Measurements from ENCODE around the gene PTPRA.
"Not testable (repeated sequence)": the region's sequence is repeated elsewhere in the genome, so short reads cannot be mapped to it uniquely, and the experiment has no call there.

PTPRA gene

DNA sequence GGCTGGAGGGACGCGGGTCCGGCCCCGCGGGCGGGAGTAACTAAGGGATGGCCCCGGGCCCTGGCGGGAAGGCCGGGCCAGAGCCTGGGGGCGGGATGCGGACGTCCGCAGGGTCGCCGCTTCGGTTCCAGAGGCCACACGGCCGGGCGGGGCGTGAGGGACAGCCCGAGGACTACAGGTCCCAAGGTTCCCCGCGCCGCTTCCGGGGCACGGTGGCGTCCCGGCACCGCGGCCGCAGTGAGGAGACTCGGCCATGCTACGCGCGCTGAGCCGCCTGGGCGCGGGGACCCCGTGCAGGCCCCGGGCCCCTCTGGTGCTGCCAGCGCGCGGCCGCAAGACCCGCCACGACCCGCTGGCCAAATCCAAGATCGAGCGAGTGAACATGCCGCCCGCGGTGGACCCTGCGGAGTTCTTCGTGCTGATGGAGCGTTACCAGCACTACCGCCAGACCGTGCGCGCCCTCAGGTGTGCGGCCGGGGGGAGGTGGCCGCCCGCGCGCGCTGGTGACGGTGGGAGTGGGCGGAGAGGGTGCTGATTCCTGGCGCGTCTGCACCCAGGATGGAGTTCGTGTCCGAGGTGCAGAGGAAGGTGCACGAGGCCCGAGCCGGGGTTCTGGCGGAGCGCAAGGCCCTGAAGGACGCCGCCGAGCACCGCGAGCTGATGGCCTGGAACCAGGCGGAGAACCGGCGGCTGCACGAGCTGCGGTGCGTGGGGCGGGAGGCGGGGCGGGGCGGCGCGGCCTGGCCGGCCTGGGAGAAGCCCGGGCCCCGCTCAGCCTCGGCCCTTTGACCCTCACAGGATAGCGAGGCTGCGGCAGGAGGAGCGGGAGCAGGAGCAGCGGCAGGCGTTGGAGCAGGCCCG is 172.8 kb downstream of the PTPRA start, which contains the start of gene MRPS26:
TSS of gene MRPS26 (plus strand) at position 237 of the 861 bp plus-strand sequence. CDS start at position 254, 17 bp downstream.
- peak; percentile 77 for DNase-seq

DNA sequence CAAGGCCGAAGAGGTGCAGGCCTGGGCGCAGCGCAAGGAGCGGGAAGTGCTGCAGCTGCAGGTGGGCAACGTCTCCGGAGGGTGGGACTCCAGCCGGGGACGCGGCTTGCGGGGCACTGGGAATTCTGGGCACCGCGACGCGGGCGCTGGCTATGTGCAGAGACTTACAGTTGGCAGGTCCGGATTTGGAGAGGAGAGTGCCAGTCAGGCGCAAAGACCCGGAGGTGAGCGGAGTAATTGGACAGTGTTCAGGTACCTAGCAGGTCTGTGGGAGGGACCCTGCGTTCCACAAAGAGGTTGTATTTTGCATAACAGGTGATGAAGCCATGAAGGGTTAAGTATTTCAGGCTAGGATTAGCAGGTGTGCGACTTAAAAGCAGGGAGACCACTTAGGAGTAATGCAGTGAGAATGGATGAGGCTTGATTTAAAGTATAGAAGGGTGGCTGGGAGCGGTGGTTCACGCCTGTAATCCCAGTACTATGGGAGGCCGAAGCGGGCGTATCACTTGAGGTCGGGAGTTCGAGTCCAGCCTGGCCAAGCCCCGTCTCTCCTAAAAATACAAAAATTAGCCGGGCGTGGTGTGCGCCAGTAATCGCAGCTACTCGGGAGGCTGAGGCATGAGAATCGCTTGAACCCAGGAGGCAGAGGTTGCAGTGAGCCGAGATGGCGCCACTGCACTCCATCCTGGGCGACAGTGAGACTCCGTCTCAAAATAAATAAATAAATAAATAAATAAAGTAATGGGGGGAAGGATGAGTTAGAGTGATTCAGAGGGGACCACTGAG is 173.6 kb downstream of the PTPRA start:
- DNase-seq, result no peak

GRCh38 chr20:3047486-3048419 is 174.5 kb downstream of the PTPRA start:
- DNase-seq, result no peak

GRCh38 chr20:3051385-3052019 is 178.2 kb downstream of the PTPRA start:
- no peak for DNase-seq

- no peak for DNase-seq
Observed at GRCh38 chr20:3059489-3059888, 186.2 kb downstream of the PTPRA start.

DNA sequence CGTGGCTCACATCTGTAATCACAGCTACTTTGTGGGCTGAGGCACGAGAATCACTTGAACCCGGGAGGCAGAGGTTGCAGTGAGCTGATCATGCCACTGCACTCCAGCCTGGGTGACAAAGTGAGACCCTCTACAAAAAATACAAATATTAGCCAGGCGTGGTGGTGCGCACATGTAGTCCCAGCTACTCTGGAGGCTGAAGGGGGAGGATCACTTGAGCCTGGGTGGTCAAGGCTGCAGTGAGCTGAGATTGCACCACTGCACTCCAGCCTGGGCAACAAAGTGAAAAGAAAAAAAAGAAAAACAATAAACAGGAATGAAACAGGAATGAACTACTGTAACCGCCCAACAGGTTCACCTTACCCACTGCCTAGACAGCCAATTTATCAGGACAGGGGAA is 190.8 kb downstream of the PTPRA start:
- not testable (repeated sequence) for DNase-seq

DNA sequence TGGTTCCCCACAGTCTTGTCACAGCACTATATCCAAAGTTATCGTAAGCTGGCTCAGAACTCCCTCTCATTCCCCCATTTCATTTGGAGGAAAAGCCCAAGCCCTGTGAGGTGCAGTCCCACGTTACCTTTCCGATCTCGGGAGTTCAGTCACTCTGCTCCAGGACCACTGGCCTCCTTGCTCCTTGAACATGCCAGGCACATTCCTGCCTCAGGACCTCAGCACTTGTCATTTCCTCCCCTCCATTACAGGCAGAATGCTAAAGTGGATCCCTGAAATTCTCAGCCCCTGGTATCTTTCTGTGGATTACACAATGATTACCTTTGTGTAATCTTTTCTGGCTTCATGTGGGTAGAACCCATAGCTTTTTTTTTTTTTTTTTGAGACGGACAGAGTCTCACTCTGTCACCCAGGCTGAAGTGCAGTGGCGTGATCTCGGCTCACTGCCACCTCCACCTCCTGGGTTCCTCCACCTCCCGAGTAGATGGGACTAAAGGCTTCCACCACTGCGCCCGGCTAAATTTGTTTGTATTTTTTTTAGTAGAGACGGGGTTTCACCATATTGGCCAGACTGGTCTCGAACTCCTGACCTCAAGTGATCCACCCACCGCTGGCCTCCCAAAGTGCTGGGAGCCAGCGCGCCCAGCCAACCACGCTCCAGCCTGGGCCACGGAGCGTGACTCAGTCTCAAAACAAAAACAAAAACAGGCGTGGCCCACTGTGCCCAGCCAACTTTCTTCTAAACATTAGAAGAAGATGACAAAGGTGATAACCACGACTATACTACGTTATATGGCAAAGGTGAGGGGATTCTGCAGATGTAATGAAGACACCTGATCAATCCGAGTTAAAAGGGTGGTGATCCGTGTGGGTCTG is 194.1 kb downstream of the PTPRA start:
- no peak for DNase-seq

DNA sequence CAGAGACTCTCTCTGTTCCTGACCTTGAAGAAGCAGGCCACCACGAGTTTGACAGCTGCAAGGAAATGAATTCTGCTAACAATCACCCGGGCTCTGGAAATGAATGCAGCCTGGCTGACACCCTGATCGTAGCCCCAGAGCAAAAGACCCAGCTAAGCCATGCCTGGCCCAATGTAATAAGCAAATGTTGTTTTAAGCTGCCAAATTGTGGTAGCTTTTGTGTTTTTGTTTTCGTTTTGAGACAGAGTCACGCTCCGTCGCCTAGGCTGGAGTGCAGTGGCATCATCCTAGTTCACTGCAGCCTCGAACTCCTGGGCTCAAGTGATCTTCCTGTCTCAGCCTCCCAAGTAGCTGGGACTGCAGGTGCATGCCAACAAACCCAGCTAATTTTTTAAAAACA is 194.8 kb downstream of the PTPRA start:
- no peak for DNase-seq

GRCh38 chr20:3068986-3069900 is 196.0 kb downstream of the PTPRA start:
- peak; percentile 44 for DNase-seq

DNA sequence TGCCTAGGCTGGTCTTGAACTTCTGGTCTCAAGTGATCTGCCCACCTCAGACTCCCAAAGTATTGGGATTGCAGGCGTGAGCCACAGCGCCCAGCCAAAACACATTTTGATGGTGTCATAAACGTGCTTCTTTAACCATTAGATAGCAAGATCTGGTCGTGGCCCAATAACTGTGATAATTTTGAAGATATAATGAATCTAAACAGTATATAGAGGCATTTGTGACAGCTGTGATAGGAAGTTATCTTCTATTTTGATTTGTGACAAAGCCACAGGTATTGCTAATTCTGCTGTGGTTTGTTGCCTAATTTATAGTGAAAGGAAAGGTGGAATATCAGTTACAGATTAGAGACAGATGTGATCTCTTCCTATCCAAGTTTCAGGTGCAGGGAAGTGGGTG is 197.4 kb downstream of the PTPRA start:
- no peak for DNase-seq

GRCh38 chr20:3071266-3071609 is 198.0 kb downstream of the PTPRA start:
- no peak for DNase-seq

GRCh38 chr20:3071610-3072529 is 198.6 kb downstream of the PTPRA start, which contains the start of gene OXT:
OXT (plus strand) TSS chr20:3071620; CDS start chr20:3071656, 36 bp downstream.
- DNase-seq, result peak; percentile 81

DNA sequence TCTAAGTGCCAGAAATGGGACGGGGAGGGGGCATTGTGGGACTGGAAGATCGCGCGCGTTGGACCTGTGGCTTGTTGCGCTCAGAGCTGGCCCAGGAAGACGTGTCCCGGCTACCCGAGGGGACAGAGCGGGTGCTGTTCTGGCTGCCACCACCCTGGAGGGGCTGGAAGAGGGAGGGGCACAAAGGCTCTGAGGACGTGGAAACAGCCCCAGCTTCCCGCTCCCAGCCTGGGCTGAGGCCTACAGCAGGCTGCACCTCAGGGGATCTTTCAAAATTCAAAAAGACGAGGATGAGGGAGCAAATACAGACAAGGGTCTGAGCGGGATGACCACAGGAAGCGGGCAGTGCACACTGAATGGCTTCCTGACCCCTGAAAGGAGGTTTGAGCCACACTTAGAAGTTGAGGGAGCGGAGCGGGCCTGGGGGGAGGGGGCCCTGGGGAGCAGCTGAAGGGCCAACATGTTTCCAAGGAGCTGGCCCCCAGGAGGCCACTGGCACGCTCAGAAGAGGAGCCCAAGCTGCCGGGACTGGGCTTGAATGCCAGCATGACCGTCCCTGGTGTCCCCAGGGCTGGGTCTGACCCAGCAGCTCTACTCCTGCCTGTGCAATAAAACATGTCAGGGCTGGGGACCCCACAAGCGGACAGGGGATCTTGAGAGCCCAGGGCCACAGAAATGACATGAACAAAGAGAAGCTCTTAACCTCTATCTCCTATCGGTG is 199.4 kb downstream of the PTPRA start:
- DNase-seq, result no peak

DNA sequence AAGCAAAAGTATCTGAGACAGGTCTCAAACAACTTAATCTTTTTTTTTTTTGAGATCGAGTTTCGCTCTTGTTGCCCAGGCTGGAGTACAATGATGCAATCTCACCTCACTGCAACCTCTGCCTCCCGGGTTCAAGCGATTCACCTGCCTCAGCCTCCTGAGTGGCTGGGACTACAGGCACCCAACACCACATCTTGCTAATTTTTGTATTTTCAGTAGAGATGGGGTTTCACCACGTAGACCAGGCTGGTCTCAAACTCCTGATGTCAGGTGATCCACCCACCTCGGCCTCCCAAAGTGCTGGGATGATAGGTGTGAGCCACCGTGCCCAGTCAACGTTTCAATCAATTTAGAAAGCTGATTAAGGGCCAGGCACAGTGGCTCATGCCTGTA is 200.0 kb downstream of the PTPRA start:
- DNase-seq, result not testable (repeated sequence)

- no peak for DNase-seq
Observed at GRCh38 chr20:3074812-3075211, 201.5 kb downstream of the PTPRA start.

DNA sequence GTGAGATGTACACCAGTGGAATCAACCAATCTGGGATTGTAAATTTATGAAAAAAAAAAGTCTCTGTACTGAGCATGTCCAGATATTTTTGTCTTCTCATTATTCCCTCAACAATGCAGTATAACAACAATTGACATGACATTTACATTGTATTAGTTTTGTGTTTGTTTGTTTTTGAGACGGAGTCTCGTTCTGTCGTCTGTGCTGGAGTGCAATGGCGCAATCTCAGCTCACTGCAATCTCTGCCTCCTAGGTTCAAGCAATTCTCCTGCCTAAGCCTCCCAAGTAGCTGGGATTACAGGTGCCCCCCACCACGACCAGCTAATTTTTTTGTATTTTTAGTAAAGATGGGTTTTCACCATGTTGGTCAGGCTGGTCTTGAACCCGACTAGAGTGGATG is 202.0 kb downstream of the PTPRA start:
- DNase-seq, result not testable (repeated sequence)

DNA sequence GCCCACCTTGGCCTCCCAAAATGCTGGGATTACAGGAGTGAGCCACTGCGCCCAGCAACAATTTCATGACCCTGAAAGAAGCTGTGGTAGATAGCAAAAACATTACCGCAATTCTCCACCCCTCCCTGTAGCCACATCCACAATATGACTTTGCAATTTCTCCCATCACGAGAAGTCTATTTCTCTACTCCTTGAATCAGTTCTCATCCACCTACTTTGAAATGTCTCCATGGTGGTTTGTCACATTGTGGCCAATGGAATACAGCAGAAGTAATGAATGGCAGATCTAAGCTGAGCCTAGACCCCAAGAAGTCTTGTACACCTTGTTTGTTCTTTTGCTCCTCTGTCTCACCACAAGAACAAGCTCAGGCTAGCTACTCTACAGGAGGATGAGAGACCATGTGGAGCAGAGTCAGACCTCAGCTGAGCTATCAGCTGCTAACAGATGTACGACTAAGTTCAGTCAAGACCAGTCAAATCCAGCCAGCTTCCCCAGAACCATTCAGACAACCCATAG is 204.4 kb downstream of the PTPRA start:
- no peak for DNase-seq

DNA sequence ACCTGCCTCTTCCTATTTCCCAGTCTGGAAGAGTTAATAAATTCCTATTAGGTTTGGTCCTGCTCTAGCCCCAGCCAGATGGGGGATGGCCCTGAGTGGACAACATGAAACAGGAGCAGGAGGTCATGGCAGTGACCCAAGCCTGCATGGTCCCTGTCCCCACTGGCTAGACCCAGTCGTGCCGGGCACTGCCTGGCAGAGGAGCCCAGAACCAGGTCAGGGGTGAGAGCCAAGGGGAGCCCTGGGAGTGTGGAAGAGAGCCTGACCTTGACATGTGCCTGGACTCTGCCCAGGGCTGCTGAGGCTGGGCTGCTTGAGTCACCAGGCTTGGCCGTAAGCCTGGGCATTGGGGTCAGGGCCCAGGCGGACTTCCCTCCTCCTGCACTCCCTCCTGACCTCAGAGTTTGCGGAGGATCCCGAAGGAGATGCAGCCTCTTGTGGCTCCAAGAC is 207.7 kb downstream of the PTPRA start:
- DNase-seq, result no peak

Data from CD4-positive, alpha-beta T cell treated with Interleukin-15 for 1 hour (primary cell).